Measurements from ENCODE around the gene ST6GALNAC3. TPM values are rescaled to one million over a fixed set of nuclear protein-coding genes. Genes with fewer than 3 reads are reported as not detected.

ST6GALNAC3 gene
- total RNA-seq, 4 donors from 2014 or later: 0.79 to 5.3 (median 1.6) TPM

GRCh38 chr1:76501136-76501535, 426.6 kb downstream of the ST6GALNAC3 start:
- H3K27ac ChIP-seq: no peak overlapping the region
- H3K27me3 ChIP-seq: no peaks in the 10 kb centered on the region
- TF ChIP-seq CTCF (IDR thresholded peaks at IDR 0.05) (no peak), POLR2AphosphoS5 (IDR thresholded peaks at IDR 0.05) (no peak), POLR2A (IDR thresholded peaks at IDR 0.05) (no peak), EP300 (IDR thresholded peaks at IDR 0.05) (no peak)
- no peak overlapping the region for H3K4me3 ChIP-seq
- H3K36me3 ChIP-seq: no peaks in the 10 kb centered on the region
- H3K9me3 ChIP-seq: no peaks in the 10 kb centered on the region
- no peak for DNase-seq (ENCODE audit: low spot score in 2 of 2)
- H3K4me1 ChIP-seq: no peaks in the 10 kb centered on the region
- 56% methylated on average over 2 of the region's 2 CpGs for WGBS

GRCh38 chr1:76501586-76502219, 427.2 kb downstream of the ST6GALNAC3 start:
- Histone ChIP-seq H3K36me3 (no peaks in the 10 kb centered on the region), H3K27ac (no peak overlapping the region), H3K27me3 (no peaks in the 10 kb centered on the region), H3K4me1 (no peaks in the 10 kb centered on the region), H3K4me3 (no peak overlapping the region), H3K9me3 (no peaks in the 10 kb centered on the region)
- TF ChIP-seq EP300 (IDR thresholded peaks at IDR 0.05): no peak
- no peak for TF ChIP-seq CTCF (IDR thresholded peaks at IDR 0.05)
- no peak for TF ChIP-seq POLR2AphosphoS5 (IDR thresholded peaks at IDR 0.05)
- no peak for TF ChIP-seq POLR2A (IDR thresholded peaks at IDR 0.05)
- no peak for DNase-seq (ENCODE audit: low spot score in 2 of 2)
- WGBS: 71% methylated on average over 7 of the region's 7 CpGs

- no peaks in the 10 kb centered on the region for H3K36me3 ChIP-seq
- no peak for DNase-seq (ENCODE audit: low spot score in 2 of 2)
- 94% methylated on average over 3 of the region's 3 CpGs for WGBS
- H3K27ac ChIP-seq: no peak overlapping the region
- no peak overlapping the region for H3K4me3 ChIP-seq
- TF ChIP-seq CTCF (IDR thresholded peaks at IDR 0.05) (no peak), POLR2AphosphoS5 (IDR thresholded peaks at IDR 0.05) (no peak), EP300 (IDR thresholded peaks at IDR 0.05) (no peak), POLR2A (IDR thresholded peaks at IDR 0.05) (no peak)
- H3K4me1 ChIP-seq: no peaks in the 10 kb centered on the region
- H3K27me3 ChIP-seq: no peaks in the 10 kb centered on the region
- no peaks in the 10 kb centered on the region for H3K9me3 ChIP-seq
Measured at GRCh38 chr1:76503100-76503499, 428.6 kb downstream of the ST6GALNAC3 start.

GRCh38 chr1:76503736-76504135, 429.2 kb downstream of the ST6GALNAC3 start:
- no peaks in the 10 kb centered on the region for H3K36me3 ChIP-seq
- no peaks in the 10 kb centered on the region for H3K27me3 ChIP-seq
- H3K4me3 ChIP-seq: no peak overlapping the region
- 71% methylated on average over 2 of the region's 2 CpGs for WGBS
- TF ChIP-seq POLR2A (IDR thresholded peaks at IDR 0.05) (no peak), EP300 (IDR thresholded peaks at IDR 0.05) (no peak), CTCF (IDR thresholded peaks at IDR 0.05) (no peak), POLR2AphosphoS5 (IDR thresholded peaks at IDR 0.05) (no peak)
- no peak for DNase-seq (ENCODE audit: low spot score in 2 of 2)
- no peaks in the 10 kb centered on the region for H3K9me3 ChIP-seq
- H3K27ac ChIP-seq: no peak overlapping the region
- H3K4me1 ChIP-seq: no peaks in the 10 kb centered on the region

GRCh38 chr1:76507376-76507775, 432.8 kb downstream of the ST6GALNAC3 start:
- H3K9me3 ChIP-seq: no peaks in the 10 kb centered on the region
- H3K4me3 ChIP-seq: no peak overlapping the region
- no peaks in the 10 kb centered on the region for H3K27me3 ChIP-seq
- WGBS: 96% methylated on average over 3 of the region's 3 CpGs
- no peak for DNase-seq (ENCODE audit: low spot score in 2 of 2)
- no peaks in the 10 kb centered on the region for H3K36me3 ChIP-seq
- no peak for TF ChIP-seq EP300 (IDR thresholded peaks at IDR 0.05)
- TF ChIP-seq POLR2AphosphoS5 (IDR thresholded peaks at IDR 0.05): no peak
- TF ChIP-seq CTCF (IDR thresholded peaks at IDR 0.05): no peak
- TF ChIP-seq POLR2A (IDR thresholded peaks at IDR 0.05): no peak
- H3K27ac ChIP-seq: no peak overlapping the region
- no peaks in the 10 kb centered on the region for H3K4me1 ChIP-seq
